Coronary artery (tissue), 2 donors: ENCODE data around the gene C1QTNF9B.
"Not testable (repeated sequence)": the region's sequence is repeated elsewhere in the genome, so short reads cannot be mapped to it uniquely, and the experiment has no call there.

Source experiments
- DNase-seq: peaks from one replicate; pipeline ENCODE4 v3.0.0-alpha.2; 2017; ENCODE audit warnings: low spot score
- H3K27ac ChIP-seq, 2 donors: fragments of 200-600 bp; sonication (generic); one replicate each; pipeline ENCODE4 v1.5.1; 2016 to 2019
- H3K4me3 ChIP-seq: fragments of 200-600 bp; sonication (generic); 2 replicates; pipeline ENCODE4 v1.5.1; 2016; ENCODE audit warnings: mild to moderate bottlenecking, moderate library complexity
- CTCF ChIP-seq: fragments of 200-600 bp; sonication (generic); IDR thresholded peaks from one replicate; pipeline ENCODE4 v1.5.1; 2019; ENCODE audit warnings: antibody characterized with exemption

The C1QTNF9B gene

GRCh38 chr13:23909606-23910005, 12.3 kb upstream of the C1QTNF9B start:
- TF ChIP-seq CTCF = no peak
- H3K27ac ChIP-seq = no peak overlapping the region
- no peak for DNase-seq
- H3K4me3 ChIP-seq = no peak overlapping the region

GRCh38 chr13:23905766-23906165, 8.5 kb upstream of the C1QTNF9B start:
- Histone ChIP-seq H3K4me3 (no peak overlapping the region), H3K27ac (no peak overlapping the region)
- TF ChIP-seq CTCF = no peak
- no peak for DNase-seq

- no peak for DNase-seq
- H3K4me3 ChIP-seq = peak overlapping the region; percentile 61
- TF ChIP-seq CTCF = no peak
- no peak overlapping the region for H3K27ac ChIP-seq
These were observed 6.6 kb upstream of the C1QTNF9B start for GRCh38 chr13:23903906-23904280.

- DNase-seq = no peak
- Histone ChIP-seq H3K27ac (no peak overlapping the region), H3K4me3 (peak overlapping the region; percentile 61)
- TF ChIP-seq CTCF = no peak
These were observed 5.9 kb upstream of the C1QTNF9B start for GRCh38 chr13:23902975-23903905.

GRCh38 chr13:23901365-23901764, 4.1 kb upstream of the C1QTNF9B start:
- DNase-seq = no peak
- Histone ChIP-seq H3K4me3 (no peak overlapping the region), H3K27ac (no peak overlapping the region)
- no peak for TF ChIP-seq CTCF

- peak; percentile 19 for TF ChIP-seq CTCF
- DNase-seq = no peak
- Histone ChIP-seq H3K27ac (no peak overlapping the region), H3K4me3 (no peak overlapping the region)
These were observed 2.3 kb upstream of the C1QTNF9B start for GRCh38 chr13:23899555-23899954.

GRCh38 chr13:23898101-23898500, 799 bp upstream of the C1QTNF9B start:
- no peak for TF ChIP-seq CTCF
- no peak overlapping the region for H3K27ac ChIP-seq
- no peak for DNase-seq

GRCh38 chr13:23894746-23895145, 2.6 kb downstream of the C1QTNF9B start:
- not testable (repeated sequence) for H3K27ac ChIP-seq, DNase-seq

More at GRCh38 chr13:23898101-23898500, 799 bp upstream of the C1QTNF9B start:
- H3K4me3 ChIP-seq = no peak overlapping the region

GRCh38 chr13:23893791-23894190, 3.5 kb downstream of the C1QTNF9B start:
- not testable (repeated sequence) for DNase-seq, H3K4me3 ChIP-seq, H3K27ac ChIP-seq

More at GRCh38 chr13:23894746-23895145, 2.6 kb downstream of the C1QTNF9B start:
- H3K4me3 ChIP-seq = not testable (repeated sequence)
